Activated CD4-positive, alpha-beta T cell treated with anti-CD3 and anti-CD28 coated beads, Interleukin-2, Interleukin-6, amounts not matched to agents 100 ng/mL and 50 ng/mL, durations not matched to agents 16 hours and 8 hours (primary cell): ENCODE measurements around the gene TSC2.
"Not testable (repeated sequence)": the region's sequence is repeated elsewhere in the genome, so short reads cannot be mapped to it uniquely, and the experiment has no call there.

Experiments used
- DNase-seq: peaks from one replicate; pipeline ENCODE4 v3.0.0-alpha.2; 2020

Gene TSC2

GRCh38 chr16:2087748-2088631 is 40.2 kb downstream of the TSC2 start:
- DNase-seq: no peak

GRCh38 chr16:2088759-2089358 is 41.1 kb downstream of the TSC2 start:
- DNase-seq: no peak

GRCh38 chr16:2089706-2090480 is 42.1 kb downstream of the TSC2 start:
- no peak for DNase-seq

- DNase-seq: no peak
These were observed 42.6 kb downstream of the TSC2 start for GRCh38 chr16:2090481-2090776.

- DNase-seq: peak; percentile 51
These were observed 43.2 kb downstream of the TSC2 start for GRCh38 chr16:2090777-2091546.

GRCh38 chr16:2091547-2092255 is 43.9 kb downstream of the TSC2 start:
- DNase-seq: no peak

- no peak for DNase-seq
These were observed 44.5 kb downstream of the TSC2 start for GRCh38 chr16:2092256-2092620.

GRCh38 chr16:2092866-2093265 is 45.1 kb downstream of the TSC2 start:
- DNase-seq: no peak

- DNase-seq: no peak
These were observed 46.0 kb downstream of the TSC2 start for GRCh38 chr16:2093793-2094192.

GRCh38 chr16:2095315-2095853 is 47.6 kb downstream of the TSC2 start:
- DNase-seq: no peak

- DNase-seq: no peak
These were observed 48.3 kb downstream of the TSC2 start for GRCh38 chr16:2095918-2096582.

GRCh38 chr16:2096853-2097595 is 49.2 kb downstream of the TSC2 start:
- DNase-seq: no peak

- DNase-seq: not testable (repeated sequence)
These were observed 49.9 kb downstream of the TSC2 start for GRCh38 chr16:2097689-2098088.

- not testable (repeated sequence) for DNase-seq
These were observed 53.8 kb downstream of the TSC2 start for GRCh38 chr16:2101581-2101980.

GRCh38 chr16:2102471-2102870 is 54.7 kb downstream of the TSC2 start:
- no peak for DNase-seq

- DNase-seq: not testable (repeated sequence)
These were observed 56.7 kb downstream of the TSC2 start for GRCh38 chr16:2104464-2104863.

GRCh38 chr16:2105291-2105690 is 57.5 kb downstream of the TSC2 start:
- DNase-seq: not testable (repeated sequence)

GRCh38 chr16:2105769-2106168 is 58.0 kb downstream of the TSC2 start:
- DNase-seq: not testable (repeated sequence)

- DNase-seq: not testable (repeated sequence)
These were observed 58.4 kb downstream of the TSC2 start for GRCh38 chr16:2106211-2106610.

- not testable (repeated sequence) for DNase-seq
These were observed 59.5 kb downstream of the TSC2 start for GRCh38 chr16:2107121-2107790.
